T47D (cell line): Measurements from ENCODE around the gene TMEM127.
"Not testable (repeated sequence)": the region's sequence is repeated elsewhere in the genome, so short reads cannot be mapped to it uniquely, and the experiment has no call there.

ENCODE experiments used
- DNase-seq, 2 experiments: peaks; one replicate each; pipeline versions ENCODE4 v3.0.0 to v3.0.0-alpha.2; 2011 to 2012; ENCODE audit warnings: low read depth in 1 of 2, low spot score in 1 of 2
- JUND ChIP-seq: IDR thresholded peaks from 2 replicates; pipeline ENCODE4 v1.6.1; 2012; ENCODE audit warnings: low read depth
- in situ Hi-C: cut with HindIII; loops from 2 replicates; pipeline ENCODE4 v1.10.0; 2016; ENCODE audit warnings: low sequenced_read_pairs, low pct_unique_long_range_greater_than_20kb

The TMEM127 gene

GRCh38 chr2:96225016-96225533 lies 40.7 kb downstream of the TMEM127 start:
- DNase-seq: peak in 1 of 2 experiments; percentile 6
- TF ChIP-seq JUND: no peak
- in situ Hi-C loops: no loop called here

- DNase-seq, in situ Hi-C loops: not testable (repeated sequence)
These were observed 44.7 kb downstream of the TMEM127 start for GRCh38 chr2:96221106-96221505.

GRCh38 chr2:96219959-96220358 lies 45.8 kb downstream of the TMEM127 start:
- DNase-seq, in situ Hi-C loops: not testable (repeated sequence)

- DNase-seq: no peak
- in situ Hi-C loops: no loop called here
These were observed 47.2 kb downstream of the TMEM127 start for GRCh38 chr2:96218508-96219131.

GRCh38 chr2:96214554-96214953 lies 51.2 kb downstream of the TMEM127 start:
- TF ChIP-seq JUND: no peak

More at GRCh38 chr2:96218508-96219131, 47.2 kb downstream of the TMEM127 start:
- TF ChIP-seq JUND: no peak

GRCh38 chr2:96213379-96213778 lies 52.4 kb downstream of the TMEM127 start:
- in situ Hi-C loops: no loop called here
- DNase-seq: no peak
- no peak for TF ChIP-seq JUND

More at GRCh38 chr2:96214554-96214953, 51.2 kb downstream of the TMEM127 start:
- in situ Hi-C loops: no loop called here
- no peak for DNase-seq

GRCh38 chr2:96212339-96212738 lies 53.5 kb downstream of the TMEM127 start:
- no peak for DNase-seq
- TF ChIP-seq JUND: no peak
- in situ Hi-C loops: no loop called here

GRCh38 chr2:96209729-96210085 lies 56.1 kb downstream of the TMEM127 start:
- in situ Hi-C loops: no loop called here
- TF ChIP-seq JUND: no peak
- DNase-seq: no peak

GRCh38 chr2:96209011-96209728 lies 56.6 kb downstream of the TMEM127 start:
- in situ Hi-C loops: no loop called here
- no peak for DNase-seq
- TF ChIP-seq JUND: no peak

GRCh38 chr2:96208143-96209010 lies 57.4 kb downstream of the TMEM127 start, which contains the start of gene STARD7:
TSS of gene STARD7 (minus strand) at chr2:96208827. CDS start at chr2:96208434, 393 bp downstream.
- in situ Hi-C loops: no loop called here
- DNase-seq: peak; percentile 94 to 98
- TF ChIP-seq JUND: no peak

GRCh38 chr2:96207774-96208142 lies 58.0 kb downstream of the TMEM127 start:
- no peak for DNase-seq
- in situ Hi-C loops: no loop called here
- no peak for TF ChIP-seq JUND

GRCh38 chr2:96207073-96207773 lies 58.6 kb downstream of the TMEM127 start:
- no peak for DNase-seq
- TF ChIP-seq JUND: no peak
- in situ Hi-C loops: no loop called here
